ENCODE data around the gene GPR35. TPM values are rescaled to one million over a fixed set of nuclear protein-coding genes. Genes with fewer than 3 reads are reported as not detected.

GPR35 gene
- total RNA-seq, 2 donors from 2014 or later: 3.4 to 5.8 TPM

DNA sequence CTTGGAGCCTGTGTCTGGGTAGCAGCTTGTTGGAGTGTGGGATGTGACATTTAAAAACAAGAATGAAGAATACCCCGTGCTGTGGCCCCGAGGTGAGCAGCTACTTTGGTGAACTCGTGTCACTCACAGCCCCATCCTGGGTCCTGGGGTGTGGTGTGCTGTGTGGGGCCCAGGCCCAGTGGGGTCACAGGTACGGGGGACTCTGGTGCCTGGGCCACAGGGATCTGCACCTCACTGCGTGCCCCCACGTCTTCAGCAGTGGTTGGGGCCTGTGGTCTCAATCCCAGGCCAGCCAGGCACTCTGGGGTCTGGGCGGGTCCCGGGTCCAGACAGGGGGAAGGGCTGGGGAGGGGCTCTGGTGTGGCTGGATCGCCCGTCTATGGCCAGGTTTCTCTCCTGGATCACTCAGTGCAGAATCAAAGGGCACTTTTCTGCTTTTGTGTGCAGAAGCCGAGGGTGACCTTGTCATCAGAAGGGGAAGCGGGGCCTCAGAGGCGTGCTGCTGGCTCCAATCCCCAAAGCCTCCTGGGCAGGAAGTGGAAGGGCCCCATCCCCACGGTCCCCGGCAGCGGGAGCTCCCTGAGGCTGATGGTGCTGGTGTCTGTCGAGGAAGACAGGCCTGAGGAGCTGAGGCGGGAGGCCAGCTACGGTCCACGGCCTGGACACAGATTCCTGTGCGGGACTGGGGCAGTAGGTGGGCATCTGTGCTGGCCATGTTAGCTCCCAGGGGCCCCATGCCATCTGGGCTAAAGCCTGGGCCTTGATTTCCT lies 1.4 kb downstream of the GPR35 start:
- Histone ChIP-seq H3K9me3 (no peaks in the 10 kb centered on the region), H3K27me3 (replicated peaks; ENCODE audit: insufficient read depth) (no peaks in the 10 kb centered on the region), H3K4me1 (ENCODE audit: control insufficient read depth in 1 of 2, low read depth in 2 of 2) (no peaks in the 10 kb centered on the region), H3K27ac (no peak overlapping the region), H3K4me3 (no peak overlapping the region), H3K36me3 (no peaks in the 10 kb centered on the region)
- TF ChIP-seq, protein P1, sequence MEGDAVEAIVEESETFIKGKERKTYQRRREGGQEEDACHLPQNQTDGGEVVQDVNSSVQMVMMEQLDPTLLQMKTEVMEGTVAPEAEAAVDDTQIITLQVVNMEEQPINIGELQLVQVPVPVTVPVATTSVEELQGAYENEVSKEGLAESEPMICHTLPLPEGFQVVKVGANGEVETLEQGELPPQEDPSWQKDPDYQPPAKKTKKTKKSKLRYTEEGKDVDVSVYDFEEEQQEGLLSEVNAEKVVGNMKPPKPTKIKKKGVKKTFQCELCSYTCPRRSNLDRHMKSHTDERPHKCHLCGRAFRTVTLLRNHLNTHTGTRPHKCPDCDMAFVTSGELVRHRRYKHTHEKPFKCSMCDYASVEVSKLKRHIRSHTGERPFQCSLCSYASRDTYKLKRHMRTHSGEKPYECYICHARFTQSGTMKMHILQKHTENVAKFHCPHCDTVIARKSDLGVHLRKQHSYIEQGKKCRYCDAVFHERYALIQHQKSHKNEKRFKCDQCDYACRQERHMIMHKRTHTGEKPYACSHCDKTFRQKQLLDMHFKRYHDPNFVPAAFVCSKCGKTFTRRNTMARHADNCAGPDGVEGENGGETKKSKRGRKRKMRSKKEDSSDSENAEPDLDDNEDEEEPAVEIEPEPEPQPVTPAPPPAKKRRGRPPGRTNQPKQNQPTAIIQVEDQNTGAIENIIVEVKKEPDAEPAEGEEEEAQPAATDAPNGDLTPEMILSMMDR (IDR thresholded peaks at IDR 0.05): no peak
- ATAC-seq (ENCODE audit: insufficient number of reproducible peaks, low FRiP score, low read depth) (no peak), DNase-seq (ENCODE audit: low spot score) (no peak)

DNA sequence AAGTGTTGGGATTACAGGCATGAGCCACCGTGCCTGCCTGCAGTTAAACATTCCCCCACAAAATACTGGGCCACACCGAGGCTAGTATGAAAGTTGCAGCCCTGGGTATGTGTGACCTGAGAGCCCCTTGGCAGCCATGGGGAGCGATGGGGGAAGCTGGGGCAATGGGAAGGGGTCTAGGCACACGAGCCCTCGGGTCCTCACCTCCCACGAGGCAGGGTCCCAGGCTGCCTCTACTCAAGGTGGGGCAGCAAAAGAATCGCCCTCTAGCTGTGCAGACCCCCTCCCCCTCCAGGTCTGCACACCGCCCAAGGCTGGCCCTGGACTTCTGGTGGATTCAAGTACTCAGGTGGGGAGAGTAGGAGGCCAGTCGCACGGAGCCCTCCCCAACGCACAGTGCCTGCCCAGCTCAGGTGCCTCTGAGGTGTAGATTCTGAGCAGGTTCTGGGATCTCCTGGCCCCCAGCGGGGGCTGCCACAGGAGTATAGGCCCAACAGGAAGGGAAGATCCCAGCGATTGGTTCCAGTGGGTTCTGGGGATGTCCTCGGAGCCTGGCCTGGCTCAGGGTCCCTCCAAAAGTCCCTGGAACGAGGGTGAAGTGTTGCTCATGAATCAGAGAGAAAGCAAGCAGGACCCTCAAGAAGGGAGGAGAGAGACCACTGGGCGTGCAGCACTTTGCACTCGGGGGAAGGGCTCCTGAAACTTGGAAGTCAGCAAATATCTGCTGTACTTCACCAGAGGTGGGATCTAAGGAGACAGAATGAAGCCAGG lies 2.6 kb downstream of the GPR35 start:
- Histone ChIP-seq H3K27me3 (replicated peaks; ENCODE audit: insufficient read depth) (no peaks in the 10 kb centered on the region), H3K4me3 (no peak overlapping the region), H3K36me3 (no peaks in the 10 kb centered on the region), H3K4me1 (ENCODE audit: control insufficient read depth in 1 of 2, low read depth in 2 of 2) (no peaks in the 10 kb centered on the region), H3K27ac (no peak overlapping the region), H3K9me3 (no peaks in the 10 kb centered on the region)
- DNase-seq (ENCODE audit: low spot score) (no peak), ATAC-seq (ENCODE audit: insufficient number of reproducible peaks, low FRiP score, low read depth) (no peak)
- TF ChIP-seq, protein P1 (IDR thresholded peaks at IDR 0.05): no peak

DNA sequence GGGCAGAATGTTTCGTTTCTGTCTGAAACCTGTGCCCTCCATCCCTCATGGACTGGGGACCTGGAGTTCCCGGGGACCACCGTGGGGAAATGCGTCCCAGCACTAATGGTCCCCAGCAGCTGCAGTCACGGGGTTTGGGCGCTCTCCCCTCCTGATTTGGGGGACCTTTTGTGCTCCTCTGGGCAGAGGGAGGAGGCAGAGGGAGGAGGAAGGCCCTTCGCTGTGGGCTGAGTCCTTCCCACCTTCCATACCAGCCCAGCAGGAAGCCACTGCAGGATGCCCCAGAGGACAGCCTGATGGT lies 3.2 kb downstream of the GPR35 start:
- H3K27ac ChIP-seq: no peak overlapping the region
- H3K4me3 ChIP-seq: no peak overlapping the region
- H3K36me3 ChIP-seq: no peaks in the 10 kb centered on the region
- H3K9me3 ChIP-seq: no peaks in the 10 kb centered on the region
- H3K4me1 ChIP-seq (ENCODE audit: control insufficient read depth in 1 of 2, low read depth in 2 of 2): no peaks in the 10 kb centered on the region
- TF ChIP-seq, protein P1 (IDR thresholded peaks at IDR 0.05): no peak
- ATAC-seq (ENCODE audit: insufficient number of reproducible peaks, low FRiP score, low read depth): no peak
- H3K27me3 ChIP-seq (replicated peaks; ENCODE audit: insufficient read depth): no peaks in the 10 kb centered on the region
- no peak for DNase-seq (ENCODE audit: low spot score)

DNA sequence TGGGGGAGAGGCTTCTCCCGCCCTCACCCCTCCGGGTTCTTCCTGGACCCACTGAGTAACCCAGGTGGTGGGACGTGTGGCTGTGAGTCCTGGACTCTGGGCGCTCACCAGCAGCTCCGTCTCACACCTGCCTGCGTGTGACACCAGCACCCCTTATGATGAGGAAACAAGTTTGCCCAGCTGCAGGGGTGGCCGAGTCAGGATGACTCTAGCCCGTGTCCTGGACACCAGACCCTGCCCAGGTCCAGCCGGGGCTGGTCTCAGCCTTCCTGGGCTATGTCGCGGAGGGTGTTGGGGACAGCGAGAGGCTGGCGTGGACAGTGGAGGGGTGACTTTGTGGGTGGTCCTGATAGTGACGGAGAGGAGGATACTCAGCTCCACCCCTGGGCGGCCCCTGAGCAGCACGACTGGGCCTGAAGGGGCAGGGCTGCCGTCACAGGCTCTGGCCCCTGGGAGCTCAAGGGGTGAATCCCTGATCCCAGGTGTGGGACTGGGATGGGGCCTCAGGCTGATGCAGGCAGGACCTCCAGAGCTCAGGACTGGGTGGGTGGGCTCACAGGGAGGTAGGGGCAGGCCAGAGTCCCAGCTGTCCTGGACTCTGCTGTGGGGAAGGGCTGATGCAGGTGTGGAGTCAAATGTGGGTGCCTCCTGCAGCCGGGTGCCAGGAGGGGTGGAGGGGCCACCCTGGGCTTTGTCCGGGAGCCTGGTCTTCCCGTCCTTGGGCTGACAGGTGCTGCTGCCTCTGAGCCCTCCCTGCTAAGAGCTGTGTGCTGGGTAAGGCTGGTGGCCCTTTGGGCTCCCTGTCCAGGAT lies 3.7 kb downstream of the GPR35 start:
- no peak overlapping the region for H3K27ac ChIP-seq
- no peak for DNase-seq (ENCODE audit: low spot score)
- no peaks in the 10 kb centered on the region for H3K27me3 ChIP-seq (replicated peaks; ENCODE audit: insufficient read depth)
- ATAC-seq (ENCODE audit: insufficient number of reproducible peaks, low FRiP score, low read depth): no peak
- H3K4me1 ChIP-seq (ENCODE audit: control insufficient read depth in 1 of 2, low read depth in 2 of 2): no peaks in the 10 kb centered on the region
- TF ChIP-seq, protein P1 (IDR thresholded peaks at IDR 0.05): no peak
- H3K4me3 ChIP-seq: no peak overlapping the region
- H3K9me3 ChIP-seq: no peaks in the 10 kb centered on the region
- H3K36me3 ChIP-seq: no peaks in the 10 kb centered on the region

DNA sequence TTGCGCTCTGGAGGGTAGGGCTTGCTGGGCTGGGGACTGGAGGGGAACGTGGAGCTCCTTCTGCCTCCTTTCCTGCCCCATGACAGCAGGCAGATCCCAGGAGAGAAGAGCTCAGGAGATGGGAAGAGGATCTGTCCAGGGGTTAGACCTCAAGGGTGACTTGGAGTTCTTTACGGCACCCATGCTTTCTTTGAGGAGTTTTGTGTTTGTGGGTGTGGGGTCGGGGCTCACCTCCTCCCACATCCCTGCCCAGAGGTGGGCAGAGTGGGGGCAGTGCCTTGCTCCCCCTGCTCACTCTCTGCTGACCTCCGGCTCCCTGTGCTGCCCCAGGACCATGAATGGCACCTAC lies 4.3 kb downstream of the GPR35 start:
- no peaks in the 10 kb centered on the region for H3K9me3 ChIP-seq

More for the DNA sequence above, 4.3 kb downstream of the GPR35 start:
- Histone ChIP-seq H3K36me3 (no peaks in the 10 kb centered on the region), H3K27me3 (replicated peaks; ENCODE audit: insufficient read depth) (no peaks in the 10 kb centered on the region), H3K4me1 (ENCODE audit: control insufficient read depth in 1 of 2, low read depth in 2 of 2) (no peaks in the 10 kb centered on the region), H3K4me3 (no peak overlapping the region), H3K27ac (no peak overlapping the region)
- DNase-seq (ENCODE audit: low spot score) (no peak), ATAC-seq (ENCODE audit: insufficient number of reproducible peaks, low FRiP score, low read depth) (no peak)
- TF ChIP-seq, protein P1 (IDR thresholded peaks at IDR 0.05): no peak
